Effector memory CD8-positive, alpha-beta T cell (primary cell): ENCODE measurements around the gene KRT4.

Experiments used
- ATAC-seq: fragments of 150-1000 bp; cut with Tn5 transposase; replicated peaks from 2 replicates; pipeline ENCODE4 v1.10.0; 2021; ENCODE audit warnings: mild to moderate bottlenecking, moderate library complexity
- DNase-seq, 3 experiments: peaks; one replicate each; pipeline ENCODE4 v3.0.0; 2021
- H3K27ac Mint-ChIP-seq, 2 donors: one replicate each; pipeline ENCODE4 v1.8.0; 2022; ENCODE audit warnings: mild to moderate bottlenecking in 2 of 2, mixed read lengths in 2 of 2, moderate library complexity in 2 of 2
- H3K27me3 Mint-ChIP-seq, 2 donors: one replicate each; pipeline ENCODE4 v1.8.0; 2022; ENCODE audit warnings: mixed read lengths in 2 of 2
- H3K36me3 Mint-ChIP-seq: one replicate; pipeline ENCODE4 v1.8.0; 2022; ENCODE audit warnings: mild to moderate bottlenecking, moderate library complexity, mixed read lengths; ENCODE audit not compliant: insufficient read depth
- H3K4me1 Mint-ChIP-seq, 2 donors: one replicate each; pipeline ENCODE4 v1.8.0; 2022; ENCODE audit warnings: low read depth in 2 of 2, mixed read lengths in 2 of 2
- H3K4me3 Mint-ChIP-seq, 2 donors: one replicate each; pipeline ENCODE4 v1.8.0; 2022; ENCODE audit warnings: mild to moderate bottlenecking in 2 of 2, mixed read lengths in 2 of 2, moderate library complexity in 2 of 2
- H3K9me3 Mint-ChIP-seq, 2 donors: one replicate each; pipeline ENCODE4 v1.8.0; 2022; ENCODE audit warnings: mixed read lengths in 2 of 2

Gene KRT4

DNA sequence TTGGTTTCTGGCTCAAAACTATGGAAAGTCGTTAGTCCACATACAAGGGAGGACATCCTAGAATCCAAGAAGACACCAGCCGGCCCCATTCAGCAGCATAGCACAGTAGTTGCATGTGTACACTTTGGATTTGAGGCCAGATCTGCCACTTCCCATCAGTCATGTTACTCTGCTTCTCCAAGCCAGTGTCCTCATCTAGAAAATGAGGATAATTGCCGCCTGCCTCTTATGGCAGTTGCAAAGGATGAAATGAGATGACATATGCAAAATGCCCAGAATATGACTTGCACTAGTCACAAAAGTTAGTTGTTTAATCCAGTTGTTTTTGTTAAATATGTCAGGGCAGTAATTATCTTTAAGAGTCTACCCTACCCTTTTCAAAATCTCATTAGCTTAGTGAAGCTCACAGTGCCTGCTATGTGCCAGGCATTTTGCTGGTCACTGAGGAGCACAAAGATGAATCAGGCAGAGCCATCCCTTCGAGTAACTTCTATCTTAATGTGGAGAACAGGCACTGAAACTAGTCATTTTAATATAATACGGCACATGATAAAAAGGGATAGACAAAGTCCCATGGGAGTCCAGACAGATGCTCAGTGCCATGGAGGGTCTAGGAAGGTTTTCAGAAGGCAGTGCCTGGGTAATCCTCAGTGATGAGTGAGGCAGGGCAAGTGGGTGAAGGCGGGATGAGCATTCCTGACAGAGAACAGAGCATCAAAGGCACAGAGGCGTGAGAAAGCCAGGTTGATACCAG lies 30.2 kb downstream of the KRT4 start:
- DNase-seq (no peak), ATAC-seq (no peak)
- Mint-ChIP-seq H3K27ac (no peak overlapping the region), H3K36me3 (no peaks in the 10 kb centered on the region), H3K4me1 (peaks cover 0 to 4% of the 10 kb centered on the region in 2 donors), H3K27me3 (peaks cover 52 to 86% of the 10 kb centered on the region in 2 donors), H3K4me3 (no peak overlapping the region), H3K9me3 (peaks cover 0 to 7% of the 10 kb centered on the region in 2 donors)

GRCh38 chr12:52782502-52782901 lies 31.4 kb downstream of the KRT4 start:
- ATAC-seq (no peak), DNase-seq (no peak)
- Mint-ChIP-seq H3K4me1 (no peaks in the 10 kb centered on the region), H3K27me3 (peaks cover 52 to 86% of the 10 kb centered on the region in 2 donors), H3K27ac (no peak overlapping the region), H3K9me3 (peaks cover 0 to 7% of the 10 kb centered on the region in 2 donors), H3K4me3 (no peak overlapping the region), H3K36me3 (no peaks in the 10 kb centered on the region)

DNA sequence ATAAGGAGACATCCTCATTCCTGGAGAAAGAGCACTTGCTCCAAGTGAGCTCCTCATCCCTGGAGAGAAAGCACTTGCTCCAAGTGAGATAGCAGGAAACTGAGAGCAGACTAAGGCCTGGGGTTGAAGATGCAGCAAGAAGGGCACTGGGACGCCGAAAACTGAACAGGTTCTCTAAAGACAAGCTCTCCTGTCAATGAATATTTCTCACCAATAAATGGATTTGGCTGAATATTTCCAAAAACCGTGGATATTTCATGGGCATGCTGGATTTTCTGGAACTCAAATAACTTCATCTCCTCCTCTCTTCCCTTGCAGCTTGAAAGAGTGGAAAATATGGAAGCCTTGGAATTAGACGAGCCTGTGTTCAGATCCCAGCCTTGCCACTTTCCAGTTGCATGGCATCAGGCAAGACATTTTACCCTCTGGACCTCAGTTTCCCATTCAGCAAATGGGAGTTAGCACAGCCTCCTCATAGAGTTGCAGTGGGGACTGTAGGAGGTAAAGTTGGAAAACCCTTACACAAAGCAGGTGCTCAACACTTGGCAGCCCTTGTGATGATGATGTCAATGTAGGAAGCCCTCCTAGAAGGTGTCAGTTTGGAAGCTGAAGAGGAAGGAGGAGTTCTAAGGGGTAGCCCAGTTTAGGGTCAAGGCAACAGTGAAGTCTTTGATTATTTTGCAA lies 32.4 kb downstream of the KRT4 start:
- DNase-seq: no peak
- Mint-ChIP-seq H3K4me1 (no peaks in the 10 kb centered on the region), H3K27ac (no peak overlapping the region), H3K36me3 (no peaks in the 10 kb centered on the region), H3K27me3 (peaks cover 52 to 86% of the 10 kb centered on the region in 2 donors), H3K9me3 (peaks cover 0 to 7% of the 10 kb centered on the region in 2 donors), H3K4me3 (no peak overlapping the region)
- ATAC-seq: no peak

- Mint-ChIP-seq H3K9me3 (no peaks in the 10 kb centered on the region), H3K27ac (no peak overlapping the region), H3K36me3 (no peaks in the 10 kb centered on the region), H3K4me1 (no peaks in the 10 kb centered on the region), H3K4me3 (no peak overlapping the region), H3K27me3 (peaks cover 42 to 85% of the 10 kb centered on the region in 2 donors)
- no peak for ATAC-seq
- DNase-seq: no peak
Measured at GRCh38 chr12:52779914-52780313, 34.0 kb downstream of the KRT4 start.

DNA sequence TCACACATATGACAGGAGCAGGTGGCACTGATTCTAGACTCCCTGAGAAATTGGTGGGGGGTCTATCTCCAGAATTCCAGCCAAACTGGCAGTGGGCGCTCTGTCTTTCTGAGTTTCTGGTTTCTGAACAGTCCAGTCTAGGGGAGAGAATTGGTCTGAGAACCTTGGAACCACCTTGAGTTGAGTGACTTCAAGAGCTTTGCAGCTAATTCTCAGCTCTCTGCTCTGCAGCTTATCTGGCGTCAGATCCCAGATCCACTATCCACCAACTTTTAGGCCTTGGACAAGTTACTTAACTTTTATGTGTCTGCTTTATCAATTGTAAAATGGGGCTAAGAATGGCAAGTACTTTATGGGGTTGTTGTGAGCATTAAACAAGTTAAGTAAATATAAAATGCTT lies 35.1 kb downstream of the KRT4 start:
- Mint-ChIP-seq H3K4me1 (no peaks in the 10 kb centered on the region), H3K36me3 (no peaks in the 10 kb centered on the region), H3K9me3 (no peaks in the 10 kb centered on the region), H3K4me3 (no peak overlapping the region), H3K27ac (no peak overlapping the region), H3K27me3 (peaks cover 34 to 75% of the 10 kb centered on the region in 2 donors)
- DNase-seq: no peak
- no peak for ATAC-seq

GRCh38 chr12:52777566-52777965 lies 36.4 kb downstream of the KRT4 start:
- Mint-ChIP-seq H3K4me3 (no peak overlapping the region), H3K27me3 (peaks cover 25 to 71% of the 10 kb centered on the region in 2 donors), H3K9me3 (no peaks in the 10 kb centered on the region), H3K36me3 (no peaks in the 10 kb centered on the region), H3K27ac (no peak overlapping the region), H3K4me1 (no peaks in the 10 kb centered on the region)
- no peak for ATAC-seq
- DNase-seq: no peak

DNA sequence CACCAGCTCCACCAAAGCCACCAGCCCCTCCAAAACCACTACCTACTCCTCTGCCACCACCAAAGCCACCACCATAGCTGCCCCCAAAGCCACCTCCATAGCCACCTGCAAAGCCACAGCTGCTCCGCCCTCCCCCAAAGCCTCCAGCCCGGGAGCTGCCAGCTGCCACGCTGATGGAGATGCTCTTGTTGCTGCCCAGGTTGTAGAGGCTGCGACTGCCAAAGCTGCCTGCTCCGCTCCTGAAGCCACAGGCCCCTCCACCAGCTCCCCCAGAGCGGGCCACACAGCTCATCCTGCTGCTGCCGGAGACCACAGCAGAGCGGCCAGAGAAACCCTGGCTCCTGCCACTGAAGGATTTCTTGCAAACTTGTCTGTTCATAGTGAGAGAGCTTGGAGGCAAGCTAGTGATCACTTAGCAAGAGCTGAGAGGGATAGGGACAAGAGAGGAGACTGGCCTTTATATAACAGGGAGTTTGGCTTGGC lies 37.0 kb downstream of the KRT4 start, which contains the start of gene KRT76:
TSS of gene KRT76 (minus strand) at position 433 of the 483 bp plus-strand sequence. CDS start at position 379, 54 bp downstream.
- Mint-ChIP-seq H3K27me3 (peaks cover 25 to 72% of the 10 kb centered on the region in 2 donors), H3K27ac (no peak within 1 kb of the TSS), H3K4me3 (no peak within 1 kb of the TSS), H3K36me3 (no peaks in the 10 kb centered on the region), H3K4me1 (no peaks in the 10 kb centered on the region), H3K9me3 (no peaks in the 10 kb centered on the region)
- DNase-seq: no peak
- ATAC-seq: no peak

DNA sequence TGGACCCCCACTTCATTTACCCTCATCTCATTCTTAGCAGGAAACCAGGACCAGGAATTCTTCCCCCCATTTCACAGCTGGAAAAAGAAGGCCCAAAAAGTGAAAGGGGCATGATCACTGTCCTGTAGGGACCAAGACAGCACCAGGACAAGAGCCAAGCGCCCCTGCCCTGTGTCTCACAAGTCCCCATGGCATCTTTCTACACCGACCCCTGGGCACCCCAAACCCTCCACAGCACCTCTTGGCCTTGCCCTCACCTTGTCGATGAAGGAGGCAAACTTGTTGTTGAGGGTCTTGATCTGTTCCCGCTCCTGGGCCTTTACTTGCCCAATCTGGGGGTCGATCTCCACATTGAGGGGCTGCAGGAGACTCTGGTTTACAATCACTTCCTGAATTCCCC lies 37.5 kb downstream of the KRT4 start:
- Mint-ChIP-seq H3K4me1 (no peaks in the 10 kb centered on the region), H3K4me3 (no peak overlapping the region), H3K9me3 (no peaks in the 10 kb centered on the region), H3K36me3 (no peaks in the 10 kb centered on the region), H3K27ac (no peak overlapping the region), H3K27me3 (peaks cover 26 to 76% of the 10 kb centered on the region in 2 donors)
- no peak for DNase-seq
- ATAC-seq: no peak

DNA sequence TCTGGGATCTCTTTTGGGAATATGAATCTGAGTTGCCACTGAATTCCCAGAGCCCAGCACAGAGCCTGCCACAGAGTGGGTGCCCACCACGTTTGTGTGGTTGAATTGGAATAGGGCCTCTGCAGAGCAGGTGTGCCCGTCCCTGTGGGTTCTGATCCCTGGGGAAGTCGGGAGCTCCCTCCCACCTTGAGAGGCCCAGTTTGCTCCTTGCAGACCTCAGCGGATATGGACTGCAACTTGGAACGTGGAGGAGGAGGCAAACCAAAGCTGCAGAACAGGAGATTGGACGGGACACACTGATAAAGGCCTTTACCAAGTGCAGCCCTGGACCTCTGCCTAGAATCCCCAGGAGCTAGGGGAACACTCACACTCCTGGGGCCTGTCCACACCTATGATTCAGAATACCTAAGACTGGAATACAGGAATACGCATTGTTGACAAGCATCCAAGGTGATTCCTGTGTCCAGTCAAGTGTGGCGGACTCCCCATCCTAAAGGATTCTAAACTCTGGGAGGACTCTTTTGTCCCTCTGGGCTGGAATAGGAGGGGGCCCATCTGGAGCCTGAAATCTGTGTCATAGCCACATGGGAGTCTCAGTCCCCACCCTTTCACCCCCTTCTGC lies 39.2 kb downstream of the KRT4 start:
- H3K4me3 Mint-ChIP-seq: no peak overlapping the region
- H3K9me3 Mint-ChIP-seq: peaks cover 0 to 5% of the 10 kb centered on the region in 2 donors
- H3K4me1 Mint-ChIP-seq: no peaks in the 10 kb centered on the region
- no peak overlapping the region for H3K27ac Mint-ChIP-seq
- peaks cover 24 to 82% of the 10 kb centered on the region in 2 donors for H3K27me3 Mint-ChIP-seq
- no peak for DNase-seq
- no peak for ATAC-seq
- H3K36me3 Mint-ChIP-seq: no peaks in the 10 kb centered on the region

GRCh38 chr12:52772772-52773171 lies 41.1 kb downstream of the KRT4 start:
- no peak overlapping the region for H3K4me3 Mint-ChIP-seq
- DNase-seq (no peak), ATAC-seq (no peak)
- H3K27ac Mint-ChIP-seq: no peak overlapping the region
- H3K4me1 Mint-ChIP-seq: no peaks in the 10 kb centered on the region
- H3K9me3 Mint-ChIP-seq: peaks cover 0 to 5% of the 10 kb centered on the region in 2 donors
- H3K27me3 Mint-ChIP-seq: peaks cover 9 to 82% of the 10 kb centered on the region in 2 donors
- no peaks in the 10 kb centered on the region for H3K36me3 Mint-ChIP-seq

- Mint-ChIP-seq H3K36me3 (no peaks in the 10 kb centered on the region), H3K4me3 (no peak overlapping the region), H3K4me1 (no peaks in the 10 kb centered on the region), H3K9me3 (peaks cover 0 to 5% of the 10 kb centered on the region in 2 donors), H3K27me3 (peaks cover 9 to 82% of the 10 kb centered on the region in 2 donors), H3K27ac (no peak overlapping the region)
- DNase-seq (no peak), ATAC-seq (no peak)
Measured at GRCh38 chr12:52772188-52772587, 41.7 kb downstream of the KRT4 start.

- Mint-ChIP-seq H3K4me3 (no peak overlapping the region), H3K36me3 (no peaks in the 10 kb centered on the region), H3K27me3 (peaks cover 10 to 80% of the 10 kb centered on the region in 2 donors), H3K27ac (no peak overlapping the region), H3K9me3 (peaks cover 0 to 5% of the 10 kb centered on the region in 2 donors), H3K4me1 (no peaks in the 10 kb centered on the region)
- DNase-seq (no peak), ATAC-seq (no peak)
Measured at GRCh38 chr12:52771505-52771904, 42.4 kb downstream of the KRT4 start.

DNA sequence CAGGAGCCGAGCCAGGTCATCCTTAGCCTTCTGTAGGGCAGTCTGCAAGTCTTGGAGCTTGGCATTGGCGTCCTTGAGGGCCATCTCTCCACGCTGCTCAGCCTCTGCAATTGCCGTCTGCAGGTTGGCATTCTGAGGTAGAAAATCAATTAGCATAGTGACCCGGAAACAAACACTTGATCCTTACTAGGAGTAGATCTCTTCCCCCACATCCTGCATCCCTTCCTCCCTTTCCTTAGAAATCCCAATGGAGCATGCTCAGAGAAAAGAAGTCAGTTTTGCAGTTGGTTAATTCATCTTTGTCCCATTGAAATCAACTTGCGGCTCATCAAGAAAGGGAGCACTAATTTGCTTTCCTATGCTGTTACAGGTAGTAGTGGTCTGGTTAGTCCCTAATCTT lies 42.8 kb downstream of the KRT4 start:
- no peaks in the 10 kb centered on the region for H3K36me3 Mint-ChIP-seq
- ATAC-seq: no peak
- H3K27me3 Mint-ChIP-seq: peaks cover 14 to 82% of the 10 kb centered on the region in 2 donors
- H3K4me3 Mint-ChIP-seq: no peak overlapping the region
- no peak overlapping the region for H3K27ac Mint-ChIP-seq
- no peak for DNase-seq
- H3K9me3 Mint-ChIP-seq: peaks cover 0 to 5% of the 10 kb centered on the region in 2 donors
- no peaks in the 10 kb centered on the region for H3K4me1 Mint-ChIP-seq
